Measurements from ENCODE around the gene DHTKD1.
A peak's percentile ranks its signal among the peaks of the same experiment; 100 is the strongest.

The DHTKD1 gene

GRCh38 chr10:12130237-12130872, 61.6 kb downstream of the DHTKD1 start:
- TF ChIP-seq, protein P1, sequence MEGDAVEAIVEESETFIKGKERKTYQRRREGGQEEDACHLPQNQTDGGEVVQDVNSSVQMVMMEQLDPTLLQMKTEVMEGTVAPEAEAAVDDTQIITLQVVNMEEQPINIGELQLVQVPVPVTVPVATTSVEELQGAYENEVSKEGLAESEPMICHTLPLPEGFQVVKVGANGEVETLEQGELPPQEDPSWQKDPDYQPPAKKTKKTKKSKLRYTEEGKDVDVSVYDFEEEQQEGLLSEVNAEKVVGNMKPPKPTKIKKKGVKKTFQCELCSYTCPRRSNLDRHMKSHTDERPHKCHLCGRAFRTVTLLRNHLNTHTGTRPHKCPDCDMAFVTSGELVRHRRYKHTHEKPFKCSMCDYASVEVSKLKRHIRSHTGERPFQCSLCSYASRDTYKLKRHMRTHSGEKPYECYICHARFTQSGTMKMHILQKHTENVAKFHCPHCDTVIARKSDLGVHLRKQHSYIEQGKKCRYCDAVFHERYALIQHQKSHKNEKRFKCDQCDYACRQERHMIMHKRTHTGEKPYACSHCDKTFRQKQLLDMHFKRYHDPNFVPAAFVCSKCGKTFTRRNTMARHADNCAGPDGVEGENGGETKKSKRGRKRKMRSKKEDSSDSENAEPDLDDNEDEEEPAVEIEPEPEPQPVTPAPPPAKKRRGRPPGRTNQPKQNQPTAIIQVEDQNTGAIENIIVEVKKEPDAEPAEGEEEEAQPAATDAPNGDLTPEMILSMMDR (IDR thresholded peaks at IDR 0.05), result peak; percentile 45; the same call in 1 of the 2 replicates

DNA sequence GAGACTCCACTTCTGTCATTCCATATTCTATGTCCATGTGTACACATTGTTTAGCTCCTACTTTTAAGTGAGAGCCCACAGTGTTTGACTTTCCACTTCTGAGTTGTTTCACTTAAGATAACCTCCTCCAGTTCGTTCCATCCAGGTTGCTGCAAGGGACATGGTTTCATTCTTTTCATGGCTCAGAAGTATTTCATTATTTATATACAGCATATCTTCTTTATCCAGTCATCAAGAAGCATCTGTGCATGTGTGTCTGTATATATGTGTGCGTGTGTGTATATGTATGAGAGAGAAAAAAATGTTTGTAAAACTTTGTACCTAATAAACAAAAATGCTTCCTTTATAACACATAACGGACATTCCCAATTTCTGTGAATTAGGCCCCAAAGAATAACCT, 66.9 kb downstream of the DHTKD1 start:
- TF ChIP-seq, protein P1 (IDR thresholded peaks at IDR 0.05), result no peak

DNA sequence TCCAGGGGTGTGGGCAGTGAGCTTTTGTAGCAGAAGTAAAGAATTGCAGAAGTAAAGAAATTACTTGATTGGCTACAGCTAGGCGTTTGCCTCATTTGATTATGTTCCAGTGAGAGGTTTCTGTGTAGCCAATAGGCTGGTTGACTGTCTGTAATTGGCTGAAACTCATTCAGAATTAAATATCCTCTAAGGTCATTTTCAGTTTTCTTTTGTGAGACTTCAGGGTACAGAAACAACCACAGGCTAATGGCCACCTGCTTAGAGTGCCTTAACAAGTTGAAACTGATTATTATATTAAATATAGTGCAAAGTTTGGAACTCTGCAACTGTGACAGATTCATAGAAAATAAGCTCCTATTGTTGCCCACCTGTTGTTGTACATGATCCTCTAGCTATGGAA, 71.3 kb downstream of the DHTKD1 start:
- TF ChIP-seq, protein P1 (IDR thresholded peaks at IDR 0.05), result no peak

GRCh38 chr10:12144538-12144937, 75.8 kb downstream of the DHTKD1 start:
- TF ChIP-seq, protein P1 (IDR thresholded peaks at IDR 0.05), result no peak

DNA sequence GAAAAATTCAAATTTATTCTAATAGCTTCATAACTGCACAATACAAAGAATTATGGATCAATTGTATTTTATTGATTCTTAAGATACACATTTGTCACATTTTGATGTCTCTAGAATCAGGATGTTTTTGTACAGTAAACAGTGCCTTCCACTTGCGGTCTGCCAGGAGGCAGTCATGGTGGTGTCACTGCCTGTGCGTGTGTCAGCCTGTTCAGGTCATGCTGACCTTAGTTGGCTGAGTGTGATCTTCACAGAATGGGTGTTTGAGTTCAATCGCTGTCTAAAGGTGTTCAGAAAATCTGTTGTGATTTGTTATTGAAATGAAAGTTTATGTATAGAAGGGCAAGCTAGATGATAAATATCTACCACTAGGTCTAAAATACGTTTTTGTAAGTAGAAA, 81.4 kb downstream of the DHTKD1 start:
- TF ChIP-seq, protein P1 (IDR thresholded peaks at IDR 0.05), result no peak

DNA sequence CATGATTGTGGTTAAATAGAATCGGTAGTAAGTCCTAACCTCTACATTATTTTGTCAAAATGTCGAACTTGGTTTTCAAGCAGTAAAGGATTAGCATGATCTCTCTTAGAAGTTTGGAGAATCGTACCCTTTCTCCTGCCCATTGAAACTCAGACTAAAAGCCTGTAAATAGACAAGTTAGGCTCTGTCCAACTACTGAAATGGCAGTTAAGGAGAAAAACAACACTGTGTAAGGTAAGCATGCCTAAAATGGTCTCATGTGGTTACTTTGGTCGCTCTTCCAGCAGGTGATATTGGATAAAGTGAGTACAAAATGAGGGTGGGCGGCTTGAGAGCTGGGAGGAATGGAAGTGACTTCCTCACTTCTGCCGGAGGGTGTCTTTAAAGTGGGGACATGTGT, 85.8 kb downstream of the DHTKD1 start:
- TF ChIP-seq, protein P1 (IDR thresholded peaks at IDR 0.05), result no peak

- TF ChIP-seq, protein P1 (IDR thresholded peaks at IDR 0.05), result no peak
Observed at GRCh38 chr10:12156367-12157123, 87.8 kb downstream of the DHTKD1 start.

Data from LNCAP (cell line).